K562 (cell line): ENCODE data around the gene DCAF5. TPM values are rescaled to one million over a fixed set of nuclear protein-coding genes. Genes with fewer than 3 reads are reported as not detected.
A peak's percentile ranks its signal among the peaks of the same experiment; 100 is the strongest.
"Not testable (repeated sequence)": the region's sequence is repeated elsewhere in the genome, so short reads cannot be mapped to it uniquely, and the experiment has no call there.

Experiments used
- ATAC-seq: fragments of 200-7000 bp; cut with Tn5 transposase; 3 replicates; pipeline ENCODE4 v1.9.1; 2020; ENCODE audit warnings: moderate library complexity
- BruUV-seq: library from RNA; stranded (reverse); fragments of 400-500 nt; replicated peaks from 2 replicates; lab custom pipeline; 2021; lab: Mats Ljungman, UMichigan
- CTCF ChIA-PET: fragments of 300-600 bp; formaldehyde crosslinking; extraction: SDS; loops from one replicate; lab custom pipeline; 2021; ENCODE audit warnings: low intra/inter-chr PET ratio; lab: Yijun Ruan, JAX
- POLR2A ChIA-PET: fragments of 300-600, 350-650 bp; sonication (Branson Sonifier 250); formaldehyde crosslinking; extraction: SDS; loops from one replicate; lab custom pipeline; 2021; ENCODE audit warnings: antibody characterized with exemption, inconsistent platforms; lab: Yijun Ruan, JAX
- DNase-seq, 4 experiments: peaks; one replicate each; pipeline versions ENCODE4 v3.0.0 to v3.0.0-alpha.2; 2011 to 2018; ENCODE audit warnings: low spot score in 3 of 4, mixed read lengths in 3 of 4; ENCODE audit errors: extremely low read depth in 1 of 4
- FAIRE-seq: peaks from 2 replicates; lab custom pipeline; 2011; peaks lifted over from hg19 to GRCh38; lab: Jason Lieb, UNC
- H2AFZ ChIP-seq: 2 replicates; pipeline ENCODE4 v1.6.0; 2011; ENCODE audit warnings: low read depth, low read length, control low read depth, inconsistent platforms
- H3K27ac ChIP-seq: fragments of 200-600 bp; 3 replicates; pipeline ENCODE4 v1.8.0; 2011; ENCODE audit warnings: low read depth, mild to moderate bottlenecking, control low read depth, inconsistent platforms, low read length, moderate library complexity, mixed read lengths; ENCODE audit errors: extremely low read depth
- H3K27me3 ChIP-seq, 2 experiments: fragments of 300-600 bp in 1 of 2; 2 replicates in 1 of 2; 3 replicates in 1 of 2; pipeline versions ENCODE4 v1.6.0 to v1.8.0; 2011; ENCODE audit warnings: inconsistent platforms in 2 of 2, low read length in 2 of 2, mild to moderate bottlenecking in 1 of 2, mixed read lengths in 1 of 2, moderate library complexity in 1 of 2; ENCODE audit not compliant: control insufficient read depth in 2 of 2, insufficient read depth in 2 of 2
- H3K36me3 ChIP-seq: fragments of 300-600 bp; 3 replicates; pipeline ENCODE4 v1.8.0; 2011; ENCODE audit warnings: mild to moderate bottlenecking, low read length, inconsistent platforms; ENCODE audit not compliant: control insufficient read depth, insufficient read depth
- H3K4me1 ChIP-seq, 2 experiments: fragments of 200-600 bp in 1 of 2; replicated peaks in 1 of 2; 2 replicates in 1 of 2; 3 replicates in 1 of 2; pipeline versions ENCODE4 v1.5.1 to v1.8.0; 2011; ENCODE audit warnings: inconsistent platforms in 2 of 2, low read length in 2 of 2, mild to moderate bottlenecking in 1 of 2, mixed read lengths in 1 of 2, moderate library complexity in 1 of 2; ENCODE audit not compliant: control insufficient read depth in 2 of 2, insufficient read depth in 2 of 2
- H3K4me2 ChIP-seq: 2 replicates; pipeline ENCODE4 v1.6.1; 2011; ENCODE audit warnings: low read length, control low read depth, inconsistent platforms, mixed read lengths; ENCODE audit not compliant: insufficient read depth
- H3K4me3 ChIP-seq: fragments of 200-600 bp; sonication (generic), shearing (Covaris generic); 2 replicates; pipeline ENCODE4 v1.5.1; 2016; ENCODE audit warnings: control low read depth, inconsistent platforms
- H3K79me2 ChIP-seq: fragments of 200-600 bp; 3 replicates; pipeline ENCODE4 v1.8.0; 2011; ENCODE audit warnings: low read length, inconsistent platforms; ENCODE audit not compliant: control insufficient read depth, insufficient read depth
- H3K9ac ChIP-seq, 2 experiments: 2 replicates each; pipeline versions ENCODE4 v1.6.0 to v1.6.1; 2011; ENCODE audit warnings: low read depth in 2 of 2, low read length in 2 of 2, control low read depth in 1 of 2, inconsistent platforms in 1 of 2, mild to moderate bottlenecking in 1 of 2, mixed read lengths in 1 of 2; ENCODE audit not compliant: insufficient read depth in 1 of 2
- H3K9me1 ChIP-seq: one replicate; pipeline ENCODE4 v1.6.0; 2011; ENCODE audit warnings: inconsistent platforms, mild to moderate bottlenecking, low read length, moderate library complexity; ENCODE audit not compliant: control insufficient read depth, insufficient read depth
- H3K9me3 ChIP-seq: replicated peaks from 2 replicates; pipeline ENCODE4 v1.5.1; 2011; ENCODE audit warnings: low read depth, low read length, inconsistent platforms; ENCODE audit not compliant: control insufficient read depth, insufficient read depth
- H4K20me1 ChIP-seq: replicated peaks from 2 replicates; pipeline ENCODE4 v1.6.1; 2011; ENCODE audit warnings: low read length, inconsistent platforms, mixed read lengths; ENCODE audit not compliant: control insufficient read depth, insufficient read depth
- PRPF4 ChIP-seq: fragments of 200-400 bp; formaldehyde crosslinking; IDR thresholded peaks from one replicate; pipeline ENCODE4 v1.6.1; 2017; ENCODE audit warnings: low read length, low read depth, mild to moderate bottlenecking; ENCODE audit not compliant: insufficient read depth, poor library complexity, severe bottlenecking
- ZNF121 ChIP-seq: sonication (generic); formaldehyde crosslinking; conservative IDR thresholded peaks from 2 replicates; pipeline ENCODE4 v1.8.0; 2022; ENCODE audit warnings: missing genetic modification reagents
- ZNF146 ChIP-seq: IDR thresholded peaks from one replicate; pipeline ENCODE4 v1.6.1; 2018; ENCODE audit warnings: missing compliant biosample characterization; ENCODE audit not compliant: unreplicated experiment
- WGBS: fragments of 100-300 bp; shearing (Covaris generic); methylation state at CpG from one replicate; pipeline ENCODE4 v1.1.6; 2016; ENCODE audit warnings: low coverage, mixed read lengths; ENCODE audit not compliant: insufficient coverage; ENCODE audit errors: missing lambda C conversion rate; 5-methylcytosine and 5-hydroxymethylcytosine counted together
- in situ Hi-C: fragments of 300-500 bp; cut with MboI; formaldehyde crosslinking; loops from 4 replicates; pipeline ENCODE4 v1.15.0; 2018; ENCODE audit warnings: inconsistent platforms, mixed read lengths
- intact Hi-C: fragments of 100-400 bp; cut with micrococcal nuclease; formaldehyde crosslinking; loops from 2 replicates; pipeline ENCODE4 v1.14.2; 2022
- polyA plus RNA-seq, 8 experiments: library from polyadenylated mRNA; depleted of rRNA in 4 of 8; stranded (reverse) in 5 of 8; unstranded in 3 of 8; fragments of >200 nt; fragmentation: Nextera tagmentation in 2 of 8; fragmentation: Illumina TruSeq in 1 of 8; extraction: Ambion mirVana in 2 of 8; extraction: Trizol in 1 of 8; gene quantifications; 2 replicates each; pipeline versions ENCODE4 v1.2.1 to v1.2.3, GENCODE V29; 2011 to 2014; ENCODE audit warnings: inconsistent platforms in 1 of 8, missing spikeins in 1 of 8
- total RNA-seq, 7 experiments: library from RNA; depleted of rRNA in 6 of 7; stranded (reverse); fragments of >200 nt in 6 of 7; fragmentation: Illumina TruSeq in 2 of 7; extraction: Trizol in 2 of 7; gene quantifications; 2 replicates each; pipeline versions ENCODE4 v1.2.1 to v1.2.3, GENCODE V29; 2011 to 2021; ENCODE audit warnings: low replicate concordance in 1 of 7

Gene DCAF5
- total and polyA plus RNA-seq, 9 of the 15 experiments (the other 6 are each of a cell fraction or from before 2014, with no cell fraction given) = 5.6 to 24.1 (median 12.7) TPM

DNA sequence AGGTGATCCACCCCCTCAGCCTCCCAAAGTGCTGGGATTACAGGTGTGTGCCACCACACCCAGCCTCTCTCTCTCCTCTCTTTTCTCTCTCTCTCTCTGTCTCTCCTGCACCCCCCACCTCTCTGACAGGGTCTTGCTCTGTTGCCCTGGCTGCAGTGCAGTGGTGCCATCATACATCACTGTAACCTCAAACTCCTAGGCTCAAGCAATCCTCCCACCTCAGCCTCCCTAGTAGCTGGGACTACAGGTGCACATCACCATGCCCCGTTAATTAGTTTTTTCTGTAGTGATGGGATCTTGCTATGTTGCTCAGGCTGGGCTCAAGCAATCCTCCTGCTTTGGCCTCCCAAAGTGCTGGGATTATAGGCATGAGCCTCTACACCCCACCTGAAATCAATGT, 29.7 kb upstream of the DCAF5 start:
- H2AFZ ChIP-seq, ATAC-seq, DNase-seq, H3K9ac ChIP-seq, CTCF ChIA-PET, H4K20me1 ChIP-seq, intact Hi-C loops, POLR2A ChIA-PET, H3K27me3 ChIP-seq, H3K36me3 ChIP-seq, H3K4me3 ChIP-seq, H3K9me1 ChIP-seq, H3K9me3 ChIP-seq: not testable (repeated sequence)
- 20% methylated on average over 1 of the region's 1 CpG for WGBS
- peak; percentile 33; the same call in 1 of the 2 replicates for TF ChIP-seq ZNF121
- TF ChIP-seq, all 486 proteins: peak for 1; not testable (repeated sequence) for 485
- in situ Hi-C loops, BruUV-seq, H3K27ac ChIP-seq, H3K79me2 ChIP-seq, H3K4me2 ChIP-seq, H3K4me1 ChIP-seq, FAIRE-seq: not testable (repeated sequence)

DNA sequence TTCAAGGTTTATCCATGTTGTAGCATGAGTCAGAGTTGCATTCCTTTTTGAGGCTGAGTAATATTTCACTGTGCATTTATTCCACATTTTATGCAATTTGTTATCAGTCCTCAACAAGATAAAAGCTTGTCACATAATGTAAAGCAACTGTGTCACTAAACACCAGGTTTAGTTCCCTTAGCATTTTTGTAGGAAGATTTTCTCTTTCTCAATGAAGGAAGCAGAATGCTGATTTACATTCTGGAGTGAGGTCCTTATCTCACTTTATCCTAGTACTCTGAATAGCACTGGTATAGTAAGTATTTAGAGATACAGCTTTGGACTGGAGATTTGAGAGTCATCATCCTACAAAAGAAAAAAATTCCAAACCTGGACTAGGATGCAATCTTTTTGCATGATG, 28.6 kb upstream of the DCAF5 start:
- Histone ChIP-seq H3K4me1 (no peaks in the 10 kb centered on the region), H3K79me2 (no peaks in the 10 kb centered on the region), H3K36me3 (no peaks in the 10 kb centered on the region), H4K20me1 (no peaks in the 10 kb centered on the region), H3K9ac (no peak overlapping the region), H3K9me1 (no peaks in the 10 kb centered on the region), H3K9me3 (no peaks in the 10 kb centered on the region), H2AFZ (no peak overlapping the region), H3K27me3 (no peaks in the 10 kb centered on the region; a peak in 1 of 5 replicates), H3K4me2 (no peak overlapping the region), H3K27ac (no peak overlapping the region), H3K4me3 (no peak overlapping the region)
- in situ Hi-C loops = no loop called here
- FAIRE-seq (no peak), DNase-seq (no peak), ATAC-seq (no peak)
- CTCF ChIA-PET = no interaction called here
- POLR2A ChIA-PET = interaction anchor here (0.7 to 1.1 kb wide), 3 partner anchors 10 to 39 kb away, joined by 3 to 5 read pairs (median 3); partner anchors contain the start of genes DCAF5 and EXD2
- BruUV-seq = no TSS peak
- TF ChIP-seq ZNF146 (CRISPR knock-in tag) (peak; percentile 32), PRPF4 (no peak)
- intact Hi-C loops = no loop called here
